HG03039 (cell line): Measurements from ENCODE around the gene PRR19.

ENCODE experiments used
- ATAC-seq: cut with Tn5 transposase; IDR thresholded peaks from one replicate; pipeline ENCODE4 v1.9.1; 2021; ENCODE audit warnings: mild to moderate bottlenecking, moderate library complexity; ENCODE audit not compliant: unreplicated experiment

Gene PRR19

GRCh38 chr19:42283188-42284065 is 18.5 kb upstream of the PRR19 start:
- peak; percentile 42 for ATAC-seq

GRCh38 chr19:42284066-42284501 is 17.8 kb upstream of the PRR19 start:
- ATAC-seq: peak; percentile 29

DNA sequence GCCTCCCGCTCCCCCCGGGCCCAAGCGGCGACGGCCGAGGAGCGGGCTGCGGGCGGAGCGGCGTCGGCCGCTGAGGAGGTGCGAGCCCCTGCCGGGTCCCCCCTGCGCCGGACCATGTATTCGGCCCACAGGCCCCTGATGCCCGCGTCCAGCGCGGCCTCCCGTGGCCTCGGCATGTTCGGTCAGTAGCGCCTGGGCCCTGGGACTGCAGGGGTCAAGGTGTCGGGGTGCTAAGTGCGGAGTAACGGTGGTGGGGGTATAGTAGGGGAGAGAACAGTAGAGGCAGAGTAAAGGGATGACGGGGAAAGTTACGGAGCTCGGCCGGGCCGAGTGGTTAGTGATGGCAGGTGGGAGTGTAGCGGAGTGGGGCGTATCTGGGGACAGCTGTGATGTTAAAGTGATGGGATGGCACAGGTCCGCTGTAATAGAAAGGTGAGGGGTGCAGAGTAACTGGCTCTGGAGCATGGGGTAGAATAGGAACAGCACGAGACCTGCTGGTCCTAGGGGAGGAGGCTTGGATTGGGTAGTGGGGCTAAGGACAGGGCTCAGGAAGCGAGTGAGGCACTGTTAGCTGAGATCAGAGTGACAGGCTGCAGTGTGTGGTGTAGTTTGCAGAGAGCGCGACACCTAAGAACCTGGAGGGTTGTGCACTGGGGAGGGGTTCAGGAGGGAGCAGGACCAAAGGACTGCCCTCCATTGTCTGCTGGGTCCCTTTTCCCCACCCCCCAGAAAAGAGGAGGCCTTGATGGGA is 17.2 kb upstream of the PRR19 start:
- ATAC-seq: no peak

DNA sequence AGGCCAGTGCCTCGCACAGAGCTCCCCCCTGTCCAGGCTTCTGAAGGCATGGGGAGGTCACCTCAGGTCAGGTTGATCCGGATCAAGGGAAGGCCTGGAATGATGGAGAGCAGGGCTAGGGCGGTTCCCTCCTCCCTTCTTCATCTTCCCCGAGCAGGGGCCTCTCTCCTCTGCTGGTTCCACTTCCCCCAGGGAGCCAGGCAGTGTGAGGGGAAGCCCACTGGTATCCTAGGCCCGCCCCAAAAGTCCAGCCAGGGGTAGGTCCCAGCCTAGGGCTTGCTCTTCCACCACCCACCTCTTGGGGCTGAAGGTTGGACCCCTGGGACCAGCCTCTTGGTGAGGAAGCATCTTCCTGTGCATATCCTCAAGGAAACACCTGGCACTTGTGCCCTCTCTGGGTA is 16.4 kb upstream of the PRR19 start:
- no peak for ATAC-seq

- no peak for ATAC-seq
Measured at GRCh38 chr19:42285988-42286348, 16.0 kb upstream of the PRR19 start.

- no peak for ATAC-seq
Measured at GRCh38 chr19:42286349-42287016, 15.4 kb upstream of the PRR19 start.

DNA sequence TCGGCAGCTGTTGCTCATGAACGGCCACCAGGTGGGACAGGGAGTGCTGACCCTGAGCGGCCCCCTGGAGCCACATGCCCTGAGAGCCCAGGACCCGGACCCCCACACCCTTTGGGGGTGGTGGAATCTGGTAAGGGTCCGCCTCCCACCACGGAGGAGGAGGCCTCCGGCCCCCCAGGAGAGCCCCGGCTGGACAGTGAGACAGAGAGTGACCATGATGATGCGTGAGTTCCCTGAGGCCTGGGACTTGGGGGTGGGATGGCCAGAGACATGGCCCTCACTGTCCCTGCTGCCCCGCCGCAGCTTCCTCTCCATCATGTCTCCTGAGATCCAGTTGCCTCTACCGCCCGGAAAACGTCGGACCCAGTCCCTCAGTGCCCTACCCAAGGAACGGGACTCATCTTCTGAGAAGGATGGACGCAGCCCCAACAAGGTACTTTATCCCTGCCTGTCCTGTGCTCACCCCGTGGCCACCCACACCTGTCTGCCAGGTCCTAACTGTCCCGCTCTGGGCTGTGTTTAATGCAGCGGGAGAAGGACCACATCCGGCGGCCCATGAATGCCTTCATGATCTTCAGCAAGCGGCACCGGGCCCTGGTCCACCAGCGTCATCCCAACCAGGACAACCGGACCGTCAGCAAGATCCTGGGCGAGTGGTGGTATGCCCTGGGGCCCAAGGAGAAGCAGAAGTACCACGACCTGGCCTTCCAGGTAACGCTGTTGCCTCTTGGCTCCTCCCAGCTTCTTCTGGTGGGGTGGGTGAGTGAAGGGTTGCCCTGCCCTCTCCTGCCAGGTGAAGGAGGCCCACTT is 14.7 kb upstream of the PRR19 start:
- ATAC-seq: no peak

DNA sequence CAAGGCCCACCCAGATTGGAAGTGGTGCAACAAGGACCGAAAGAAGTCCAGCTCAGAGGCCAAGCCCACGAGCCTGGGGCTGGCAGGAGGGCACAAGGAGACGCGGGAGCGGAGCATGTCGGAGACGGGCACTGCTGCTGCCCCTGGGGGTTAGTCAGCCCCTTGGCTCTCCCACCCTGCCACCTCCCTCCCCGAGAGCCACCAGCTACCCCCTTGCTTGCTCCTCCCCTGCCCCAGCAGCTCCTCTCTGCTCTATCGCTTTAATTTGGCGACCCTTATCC is 14.2 kb upstream of the PRR19 start:
- no peak for ATAC-seq

- no peak for ATAC-seq
Measured at GRCh38 chr19:42288387-42288786, 13.5 kb upstream of the PRR19 start.

GRCh38 chr19:42288881-42289555 is 12.9 kb upstream of the PRR19 start:
- no peak for ATAC-seq

- ATAC-seq: no peak
Measured at GRCh38 chr19:42289556-42290041, 12.3 kb upstream of the PRR19 start.

- no peak for ATAC-seq
Measured at GRCh38 chr19:42290136-42290522, 11.8 kb upstream of the PRR19 start.

GRCh38 chr19:42290523-42291434 is 11.2 kb upstream of the PRR19 start:
- ATAC-seq: no peak

DNA sequence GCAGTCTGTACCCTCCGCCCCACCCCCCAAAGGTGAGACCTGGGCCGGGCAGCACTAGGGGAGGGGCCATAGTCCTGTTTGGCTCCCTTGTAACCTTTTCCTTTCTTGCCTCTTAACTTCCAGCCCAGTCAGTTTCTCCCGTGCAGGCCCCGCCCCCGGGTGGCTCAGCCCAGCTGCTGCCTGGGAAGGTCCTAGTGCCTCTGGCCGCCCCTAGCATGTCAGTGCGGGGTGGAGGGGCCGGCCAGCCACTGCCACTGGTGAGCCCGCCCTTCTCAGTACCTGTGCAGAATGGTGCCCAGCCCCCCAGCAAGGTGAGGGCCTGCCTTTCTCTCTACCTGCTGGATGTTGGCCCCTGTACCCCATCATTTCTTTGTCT is 10.5 kb upstream of the PRR19 start:
- ATAC-seq: no peak

GRCh38 chr19:42292042-42292960 is 9.6 kb upstream of the PRR19 start:
- ATAC-seq: no peak

- no peak for ATAC-seq
Measured at GRCh38 chr19:42292963-42293362, 9.0 kb upstream of the PRR19 start.

DNA sequence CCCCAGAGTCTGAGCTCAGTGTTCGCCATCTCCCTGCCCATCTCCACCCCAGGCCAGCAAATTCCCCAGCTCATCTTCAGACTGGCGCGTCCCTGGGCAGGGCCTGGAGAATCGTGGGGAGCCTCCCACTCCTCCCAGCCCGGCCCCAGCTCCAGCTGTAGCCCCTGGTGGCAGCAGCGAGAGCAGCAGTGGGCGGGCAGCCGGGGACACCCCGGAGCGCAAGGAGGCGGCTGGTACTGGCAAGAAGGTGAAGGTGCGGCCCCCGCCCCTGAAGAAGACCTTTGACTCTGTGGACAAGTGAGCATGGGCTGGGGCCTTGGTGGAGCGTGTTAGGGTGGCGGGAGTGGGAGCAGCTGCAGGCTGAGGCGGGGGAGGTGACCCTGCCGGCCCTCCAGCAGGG is 8.4 kb upstream of the PRR19 start:
- ATAC-seq: no peak

GRCh38 chr19:42293948-42294347 is 8.0 kb upstream of the PRR19 start:
- ATAC-seq: no peak
